Nephron progenitor cell (in vitro differentiated cells): ENCODE results near the gene VCX3B.
"Not testable (repeated sequence)": the region's sequence is repeated elsewhere in the genome, so short reads cannot be mapped to it uniquely, and the experiment has no call there.

Experiments
- DNase-seq: peaks from one replicate; pipeline ENCODE4 v3.0.0; 2021
- H3K27ac Mint-ChIP-seq: 2 replicates; pipeline ENCODE4 v1.8.0; 2021; ENCODE audit warnings: mild to moderate bottlenecking, moderate library complexity, mixed read lengths
- H3K27me3 Mint-ChIP-seq: 2 replicates; pipeline ENCODE4 v1.8.0; 2021; ENCODE audit warnings: mild to moderate bottlenecking, low read depth, mixed read lengths; ENCODE audit not compliant: poor library complexity
- H3K36me3 Mint-ChIP-seq: 2 replicates; pipeline ENCODE4 v1.8.0; 2021; ENCODE audit warnings: low read depth, mixed read lengths
- H3K4me1 Mint-ChIP-seq: 2 replicates; pipeline ENCODE4 v1.8.0; 2021; ENCODE audit warnings: mixed read lengths
- H3K4me3 Mint-ChIP-seq: 2 replicates; pipeline ENCODE4 v1.8.0; 2021; ENCODE audit warnings: mild to moderate bottlenecking, moderate library complexity, mixed read lengths
- H3K9me3 Mint-ChIP-seq: 2 replicates; pipeline ENCODE4 v1.8.0; 2021; ENCODE audit warnings: mild to moderate bottlenecking, moderate library complexity, mixed read lengths
- TF ChIP-seq, protein P1 (sequence below): fragments of 200-600 bp; sonication (generic); IDR thresholded peaks from 2 replicates; pipeline ENCODE4 v1.5.0; 2021; ENCODE audit warnings: antibody characterized with exemption

Gene VCX3B

DNA sequence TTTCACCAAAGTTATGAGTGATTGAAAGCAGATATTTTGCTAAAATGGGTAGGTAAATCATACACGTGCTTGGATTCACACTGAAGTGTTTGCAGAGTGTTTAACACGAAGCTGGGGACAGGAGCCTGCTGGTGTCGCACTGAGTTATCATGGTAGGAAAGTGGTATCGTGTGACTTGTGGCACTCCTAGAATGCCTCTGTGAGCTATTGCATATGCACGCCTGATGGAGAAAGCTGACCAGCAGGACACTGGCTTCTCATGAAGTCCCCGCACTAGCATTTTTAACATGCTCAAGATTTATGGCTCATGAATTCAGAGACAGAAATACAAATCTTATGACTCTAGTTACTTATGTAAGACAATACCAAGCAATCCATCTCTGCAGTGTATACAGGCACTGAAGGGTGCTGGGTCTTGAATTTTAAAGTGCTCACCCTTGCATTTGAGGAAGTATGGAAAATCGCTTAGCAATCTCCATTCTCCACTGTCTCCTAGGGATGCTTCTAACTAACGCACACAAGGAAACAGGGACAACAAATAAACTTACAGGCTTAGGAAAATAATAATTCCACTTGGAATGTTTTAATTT, 19.8 kb downstream of the VCX3B start:
- peaks cover 5% of the 10 kb centered on the region for H3K4me1 Mint-ChIP-seq
- DNase-seq: no peak
- H3K27me3 Mint-ChIP-seq: peaks cover 3% of the 10 kb centered on the region
- no peak overlapping the region for H3K4me3 Mint-ChIP-seq
- TF ChIP-seq, protein P1, sequence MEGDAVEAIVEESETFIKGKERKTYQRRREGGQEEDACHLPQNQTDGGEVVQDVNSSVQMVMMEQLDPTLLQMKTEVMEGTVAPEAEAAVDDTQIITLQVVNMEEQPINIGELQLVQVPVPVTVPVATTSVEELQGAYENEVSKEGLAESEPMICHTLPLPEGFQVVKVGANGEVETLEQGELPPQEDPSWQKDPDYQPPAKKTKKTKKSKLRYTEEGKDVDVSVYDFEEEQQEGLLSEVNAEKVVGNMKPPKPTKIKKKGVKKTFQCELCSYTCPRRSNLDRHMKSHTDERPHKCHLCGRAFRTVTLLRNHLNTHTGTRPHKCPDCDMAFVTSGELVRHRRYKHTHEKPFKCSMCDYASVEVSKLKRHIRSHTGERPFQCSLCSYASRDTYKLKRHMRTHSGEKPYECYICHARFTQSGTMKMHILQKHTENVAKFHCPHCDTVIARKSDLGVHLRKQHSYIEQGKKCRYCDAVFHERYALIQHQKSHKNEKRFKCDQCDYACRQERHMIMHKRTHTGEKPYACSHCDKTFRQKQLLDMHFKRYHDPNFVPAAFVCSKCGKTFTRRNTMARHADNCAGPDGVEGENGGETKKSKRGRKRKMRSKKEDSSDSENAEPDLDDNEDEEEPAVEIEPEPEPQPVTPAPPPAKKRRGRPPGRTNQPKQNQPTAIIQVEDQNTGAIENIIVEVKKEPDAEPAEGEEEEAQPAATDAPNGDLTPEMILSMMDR: no peak
- no peaks in the 10 kb centered on the region for H3K36me3 Mint-ChIP-seq
- no peak overlapping the region for H3K27ac Mint-ChIP-seq
- H3K9me3 Mint-ChIP-seq: no peaks in the 10 kb centered on the region

DNA sequence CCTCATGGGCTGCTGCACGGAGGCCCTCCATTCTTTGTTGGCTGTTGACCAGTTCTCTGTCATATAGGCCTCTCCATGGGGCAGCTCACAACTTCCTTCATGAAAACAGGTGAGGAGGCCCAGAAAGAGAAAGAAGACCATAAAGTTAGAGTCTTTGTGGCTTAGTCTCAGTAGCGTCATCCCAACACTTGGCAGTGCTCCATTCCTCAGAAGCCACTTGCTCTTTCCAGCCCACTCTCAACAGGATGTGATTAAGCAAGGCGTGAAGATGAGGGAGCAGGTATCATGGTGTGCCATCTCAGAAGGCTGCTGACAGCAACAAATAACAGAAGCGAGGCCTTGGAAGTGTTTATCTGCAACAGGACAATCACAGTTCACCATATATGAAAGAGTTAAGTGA, 30.4 kb downstream of the VCX3B start:
- not testable (repeated sequence) for H3K4me3 Mint-ChIP-seq, H3K27me3 Mint-ChIP-seq, H3K27ac Mint-ChIP-seq, H3K9me3 Mint-ChIP-seq, H3K4me1 Mint-ChIP-seq, DNase-seq, H3K36me3 Mint-ChIP-seq

DNA sequence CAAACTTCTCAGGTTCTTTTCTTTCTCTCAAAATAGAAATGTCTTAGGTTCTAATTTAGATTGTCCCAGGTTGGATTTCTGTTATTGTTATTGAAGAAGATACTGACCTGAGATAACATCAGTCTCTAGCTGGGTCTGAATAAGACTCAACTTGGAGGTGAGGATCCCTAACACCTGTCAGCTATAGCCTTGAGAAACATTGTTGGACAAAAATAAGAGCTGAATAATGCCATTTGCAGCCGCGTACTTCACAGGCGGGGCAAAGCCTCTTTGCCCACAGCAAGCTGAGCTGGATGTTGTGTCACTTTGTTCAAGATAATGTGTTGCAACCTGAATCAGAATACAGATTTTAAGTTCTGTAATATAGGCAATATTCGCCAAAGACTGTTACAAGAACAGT, 35.6 kb downstream of the VCX3B start:
- no peaks in the 10 kb centered on the region for H3K9me3 Mint-ChIP-seq
- H3K27ac Mint-ChIP-seq: no peak overlapping the region
- TF ChIP-seq, protein P1: no peak
- H3K36me3 Mint-ChIP-seq: no peaks in the 10 kb centered on the region
- H3K4me1 Mint-ChIP-seq: no peaks in the 10 kb centered on the region
- no peak overlapping the region for H3K4me3 Mint-ChIP-seq
- no peak for DNase-seq
- H3K27me3 Mint-ChIP-seq: peaks cover 9% of the 10 kb centered on the region

DNA sequence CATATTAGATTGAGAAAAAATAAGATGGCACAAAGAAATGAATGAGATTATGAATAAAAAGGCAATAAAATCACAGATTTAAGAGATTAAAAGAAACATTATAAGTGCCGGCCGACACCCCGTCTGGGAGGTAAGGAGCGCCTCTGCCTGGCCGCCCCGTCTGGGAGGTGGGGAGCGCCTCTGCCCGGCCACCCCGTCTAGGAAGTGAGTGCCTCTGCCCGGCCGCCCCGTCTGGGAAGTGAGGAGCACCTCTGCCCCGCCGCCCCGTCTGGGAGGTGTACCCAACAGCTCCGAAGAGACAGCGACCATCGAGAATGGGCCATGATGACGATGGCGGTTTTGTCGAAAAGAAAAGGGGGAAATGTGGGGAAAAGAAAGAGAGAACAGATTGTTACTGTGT, 37.5 kb downstream of the VCX3B start:
- not testable (repeated sequence) for H3K4me3 Mint-ChIP-seq, H3K9me3 Mint-ChIP-seq, DNase-seq, H3K36me3 Mint-ChIP-seq, H3K27me3 Mint-ChIP-seq, H3K27ac Mint-ChIP-seq, H3K4me1 Mint-ChIP-seq

DNA sequence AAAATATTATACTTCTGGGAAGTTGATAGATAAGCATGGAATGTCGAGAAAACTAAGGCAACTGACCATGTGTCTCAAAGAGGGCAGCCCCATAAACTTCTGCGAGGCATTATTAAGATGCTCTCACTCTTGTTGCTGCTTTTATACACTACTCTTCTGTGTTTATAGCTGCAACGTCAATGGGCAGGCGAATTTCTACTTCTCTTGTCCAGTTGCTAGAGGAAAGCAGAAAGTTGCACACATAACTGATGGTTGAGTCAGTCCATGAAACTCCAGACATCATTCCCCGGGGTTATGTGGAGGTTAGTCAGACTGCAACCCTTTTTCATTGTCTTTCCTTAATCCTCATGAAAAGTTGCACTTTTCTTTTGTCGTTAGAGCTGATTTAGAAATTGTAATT, 39.8 kb downstream of the VCX3B start:
- Mint-ChIP-seq H3K27ac (no peak overlapping the region), H3K27me3 (no peaks in the 10 kb centered on the region), H3K36me3 (no peaks in the 10 kb centered on the region), H3K4me3 (no peak overlapping the region), H3K4me1 (no peaks in the 10 kb centered on the region), H3K9me3 (no peaks in the 10 kb centered on the region)
- no peak for DNase-seq
- TF ChIP-seq, protein P1: no peak
